ACC112 (cell line): ENCODE results near the gene ZBTB1.

ENCODE experiments used
- H2AFZ ChIP-seq: fragments of 200-600 bp; sonication (generic); one replicate; pipeline ENCODE4 v1.6.0; 2017; ENCODE audit warnings: antibody characterized with exemption, low read length; ENCODE audit not compliant: unreplicated experiment
- H3K27ac ChIP-seq: fragments of 200-600 bp; sonication (generic); 2 replicates; pipeline ENCODE4 v1.5.1; 2014; ENCODE audit warnings: low read depth, mild to moderate bottlenecking, antibody characterized with exemption, low read length, moderate library complexity
- H3K27me3 ChIP-seq: fragments of 200-600 bp; sonication (generic); 2 replicates; pipeline ENCODE4 v1.6.1; 2014; ENCODE audit warnings: mild to moderate bottlenecking, antibody characterized with exemption, low read length, moderate library complexity, mixed read lengths; ENCODE audit not compliant: insufficient read depth
- H3K36me3 ChIP-seq: fragments of 200-600 bp; sonication (generic); 2 replicates; pipeline ENCODE4 v1.6.1; 2016; ENCODE audit warnings: mild to moderate bottlenecking, antibody characterized with exemption, low read length, moderate library complexity, mixed read lengths; ENCODE audit not compliant: insufficient read depth
- H3K4me1 ChIP-seq: fragments of 200-600 bp; sonication (generic); one replicate; pipeline ENCODE4 v1.6.1; 2016; ENCODE audit warnings: low read length, mixed read lengths; ENCODE audit not compliant: insufficient read depth, unreplicated experiment, control insufficient read depth
- H3K4me3 ChIP-seq: fragments of 200-600 bp; sonication (generic); 2 replicates; pipeline ENCODE4 v1.5.1; 2014; ENCODE audit warnings: mild to moderate bottlenecking, low read depth, low read length
- H3K79me2 ChIP-seq: fragments of 200-600 bp; sonication (generic); one replicate; pipeline ENCODE4 v1.6.0; 2016; ENCODE audit warnings: low read length; ENCODE audit not compliant: control insufficient read depth, unreplicated experiment, insufficient read depth

Gene ZBTB1, protein sequence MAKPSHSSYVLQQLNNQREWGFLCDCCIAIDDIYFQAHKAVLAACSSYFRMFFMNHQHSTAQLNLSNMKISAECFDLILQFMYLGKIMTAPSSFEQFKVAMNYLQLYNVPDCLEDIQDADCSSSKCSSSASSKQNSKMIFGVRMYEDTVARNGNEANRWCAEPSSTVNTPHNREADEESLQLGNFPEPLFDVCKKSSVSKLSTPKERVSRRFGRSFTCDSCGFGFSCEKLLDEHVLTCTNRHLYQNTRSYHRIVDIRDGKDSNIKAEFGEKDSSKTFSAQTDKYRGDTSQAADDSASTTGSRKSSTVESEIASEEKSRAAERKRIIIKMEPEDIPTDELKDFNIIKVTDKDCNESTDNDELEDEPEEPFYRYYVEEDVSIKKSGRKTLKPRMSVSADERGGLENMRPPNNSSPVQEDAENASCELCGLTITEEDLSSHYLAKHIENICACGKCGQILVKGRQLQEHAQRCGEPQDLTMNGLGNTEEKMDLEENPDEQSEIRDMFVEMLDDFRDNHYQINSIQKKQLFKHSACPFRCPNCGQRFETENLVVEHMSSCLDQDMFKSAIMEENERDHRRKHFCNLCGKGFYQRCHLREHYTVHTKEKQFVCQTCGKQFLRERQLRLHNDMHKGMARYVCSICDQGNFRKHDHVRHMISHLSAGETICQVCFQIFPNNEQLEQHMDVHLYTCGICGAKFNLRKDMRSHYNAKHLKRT

DNA sequence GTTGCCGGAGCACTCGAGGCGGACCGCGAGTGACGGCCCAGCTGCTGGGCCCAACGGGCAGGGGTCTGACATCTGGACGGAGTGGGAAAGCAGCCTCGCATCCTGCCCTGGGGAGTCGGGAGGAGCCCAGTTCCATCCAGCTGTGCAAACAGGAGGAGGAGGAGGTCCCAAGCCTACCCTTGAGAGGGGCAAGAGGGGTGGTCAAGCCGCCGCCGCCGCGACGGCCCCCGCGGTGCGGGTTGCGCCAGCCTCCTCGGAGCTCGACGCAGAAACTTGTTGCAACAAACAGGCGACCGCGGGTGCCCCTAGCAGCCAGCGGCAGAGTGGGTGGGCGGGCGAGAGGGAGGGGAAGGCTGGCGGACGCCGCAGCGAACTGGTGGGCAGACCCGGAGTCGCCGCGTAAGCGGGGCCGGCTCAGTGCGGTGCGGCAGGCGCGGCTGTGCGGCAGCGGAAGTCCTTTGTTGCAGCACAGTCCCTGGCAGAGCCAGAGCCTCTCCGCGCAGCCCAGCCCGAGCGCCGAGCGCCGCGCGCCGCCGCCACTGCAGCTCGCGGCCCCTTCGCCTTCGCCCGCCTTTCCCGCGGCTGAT is at the start of gene ZBTB1:
TSS of gene ZBTB1 (plus strand) at position 461 of the 587 bp plus-strand sequence. CDS start 16,735 bp downstream, outside the sequence.
- peaks cover 57% of the 10 kb centered on the region for H3K4me1 ChIP-seq
- no peaks in the 10 kb centered on the region for H3K36me3 ChIP-seq
- H3K79me2 ChIP-seq = peaks cover 74% of the 10 kb centered on the region
- H3K27me3 ChIP-seq = no peaks in the 10 kb centered on the region
- H2AFZ ChIP-seq = peak within 1 kb of the TSS; percentile 81
- peak within 1 kb of the TSS; percentile 98 for H3K27ac ChIP-seq
- H3K4me3 ChIP-seq = peak within 1 kb of the TSS; percentile 84

- H3K79me2 ChIP-seq = no peaks in the 10 kb centered on the region
- H3K27ac ChIP-seq = no peak overlapping the region
- H2AFZ ChIP-seq = no peak overlapping the region
- peaks cover 13% of the 10 kb centered on the region; the same call in 1 of the 2 replicates for H3K36me3 ChIP-seq
- no peak overlapping the region for H3K4me3 ChIP-seq
- no peaks in the 10 kb centered on the region for H3K4me1 ChIP-seq
- H3K27me3 ChIP-seq = no peaks in the 10 kb centered on the region
Observed at GRCh38 chr14:64459405-64460136, 45.0 kb upstream of the ZBTB1 start.

DNA sequence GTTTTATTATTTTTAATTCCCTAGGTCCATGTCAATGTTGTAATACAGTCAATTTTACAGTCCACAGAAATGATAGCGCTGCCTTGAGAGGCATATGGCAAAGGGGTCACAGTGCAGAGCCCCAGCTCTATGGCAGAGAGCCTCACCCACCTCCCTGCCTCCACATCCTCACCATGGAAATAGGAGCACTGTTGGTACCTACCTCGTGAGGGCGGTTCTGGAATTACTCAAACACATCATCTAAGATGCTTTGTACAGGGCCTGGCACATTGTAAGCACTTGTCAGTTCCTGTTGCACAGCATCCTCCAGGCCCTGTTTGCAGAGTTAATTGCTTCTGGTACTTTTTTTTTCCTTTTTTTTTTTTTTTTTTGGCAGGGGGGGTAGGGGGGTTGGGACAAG is 43.3 kb upstream of the ZBTB1 start:
- no peak overlapping the region for H2AFZ ChIP-seq
- H3K4me1 ChIP-seq = peaks cover 5% of the 10 kb centered on the region
- no peak overlapping the region for H3K4me3 ChIP-seq
- H3K79me2 ChIP-seq = no peaks in the 10 kb centered on the region
- no peak overlapping the region for H3K27ac ChIP-seq
- H3K36me3 ChIP-seq = peaks cover 13% of the 10 kb centered on the region; the same call in 1 of the 2 replicates
- no peaks in the 10 kb centered on the region for H3K27me3 ChIP-seq

- no peaks in the 10 kb centered on the region for H3K27me3 ChIP-seq
- H3K4me1 ChIP-seq = peaks cover 6% of the 10 kb centered on the region
- H3K4me3 ChIP-seq = no peak overlapping the region
- H3K36me3 ChIP-seq = peaks cover 11% of the 10 kb centered on the region; the same call in 1 of the 2 replicates
- H3K27ac ChIP-seq = no peak overlapping the region
- H2AFZ ChIP-seq = no peak overlapping the region
- no peaks in the 10 kb centered on the region for H3K79me2 ChIP-seq
Observed at GRCh38 chr14:64463195-64463594, 41.4 kb upstream of the ZBTB1 start.

DNA sequence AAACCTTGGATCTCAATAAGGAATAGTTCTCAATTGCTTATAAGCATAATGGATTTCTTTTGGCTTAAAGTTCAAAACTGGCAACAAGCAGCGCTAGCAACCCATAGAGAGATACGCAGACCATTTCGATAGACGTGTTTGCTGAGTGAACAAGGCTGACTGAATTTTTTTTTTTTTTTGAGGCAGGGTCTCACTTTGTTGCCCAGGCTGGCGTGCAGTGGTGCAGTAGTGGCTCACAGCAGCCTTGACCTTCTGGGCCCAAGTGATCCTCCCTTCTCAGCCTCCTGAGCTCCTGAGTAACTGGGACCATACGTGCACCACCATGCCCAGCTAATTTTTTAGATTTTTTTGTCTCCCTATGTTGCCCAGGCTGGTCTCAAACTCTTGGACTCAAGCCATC is 40.7 kb upstream of the ZBTB1 start:
- Histone ChIP-seq H3K36me3 (peaks cover 6% of the 10 kb centered on the region; the same call in 1 of the 2 replicates), H3K79me2 (no peaks in the 10 kb centered on the region), H3K27ac (no peak overlapping the region), H3K4me1 (peaks cover 6% of the 10 kb centered on the region), H3K27me3 (no peaks in the 10 kb centered on the region), H3K4me3 (no peak overlapping the region), H2AFZ (no peak overlapping the region)

- H2AFZ ChIP-seq = peak overlapping the region; percentile 60
- peak overlapping the region; percentile 79 for H3K4me3 ChIP-seq
- H3K4me1 ChIP-seq = peaks cover 6% of the 10 kb centered on the region
- H3K79me2 ChIP-seq = no peaks in the 10 kb centered on the region
- H3K27ac ChIP-seq = no peak overlapping the region
- no peaks in the 10 kb centered on the region for H3K27me3 ChIP-seq
- no peaks in the 10 kb centered on the region for H3K36me3 ChIP-seq
Observed at GRCh38 chr14:64464651-64465050, 39.9 kb upstream of the ZBTB1 start.

DNA sequence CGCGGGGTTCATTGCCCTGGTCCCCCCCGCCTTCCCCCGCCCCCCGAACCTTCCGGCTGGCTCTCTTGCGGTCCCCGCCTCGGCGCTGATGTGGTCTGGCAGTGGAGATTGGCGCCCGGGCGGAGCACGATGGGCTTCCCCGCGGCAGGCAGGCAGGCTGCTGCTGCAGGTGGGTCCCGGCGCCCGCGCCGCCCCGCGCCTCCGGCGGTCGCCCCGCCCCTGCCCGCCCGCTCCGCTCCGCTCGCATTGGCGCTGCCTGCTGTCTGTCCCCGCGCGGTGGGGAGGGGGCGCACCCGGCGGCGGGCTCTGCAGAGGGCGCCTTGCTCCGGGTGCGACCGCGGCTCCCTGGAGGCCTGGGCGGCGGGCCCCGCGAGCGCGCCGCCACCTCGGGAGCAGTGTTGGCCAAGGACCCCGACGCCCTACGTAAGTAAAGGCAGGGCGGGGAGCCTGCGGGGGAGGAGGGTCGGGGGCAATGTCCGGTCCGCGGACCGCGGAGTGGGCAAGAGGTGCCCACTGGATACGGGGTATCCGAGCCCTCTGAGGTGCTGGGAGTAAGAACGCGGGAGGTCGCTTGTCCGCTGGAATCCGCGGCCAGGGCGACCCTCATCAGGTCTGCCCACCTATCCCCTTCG is 39.3 kb upstream of the ZBTB1 start, which contains the start of gene AKAP5:
TSS of gene AKAP5 (plus strand) at position 309 of the 632 bp plus-strand sequence. CDS start 2,896 bp downstream, outside the sequence.
- Histone ChIP-seq H3K36me3 (no peaks in the 10 kb centered on the region), H3K27me3 (no peaks in the 10 kb centered on the region), H3K79me2 (no peaks in the 10 kb centered on the region), H3K27ac (no peak within 1 kb of the TSS), H3K4me3 (peak within 1 kb of the TSS; percentile 79), H3K4me1 (peaks cover 6% of the 10 kb centered on the region), H2AFZ (peak within 1 kb of the TSS; percentile 60)

GRCh38 chr14:64465831-64466554 is 38.6 kb upstream of the ZBTB1 start:
- H3K27ac ChIP-seq = no peak overlapping the region
- H2AFZ ChIP-seq = peak overlapping the region; percentile 45
- H3K4me3 ChIP-seq = peak overlapping the region; percentile 79
- no peaks in the 10 kb centered on the region for H3K27me3 ChIP-seq
- H3K36me3 ChIP-seq = no peaks in the 10 kb centered on the region
- peaks cover 6% of the 10 kb centered on the region for H3K4me1 ChIP-seq
- no peaks in the 10 kb centered on the region for H3K79me2 ChIP-seq

- Histone ChIP-seq H3K79me2 (no peaks in the 10 kb centered on the region), H3K27ac (no peak overlapping the region), H3K4me1 (peaks cover 6% of the 10 kb centered on the region), H3K36me3 (no peaks in the 10 kb centered on the region), H2AFZ (no peak overlapping the region), H3K4me3 (no peak overlapping the region), H3K27me3 (no peaks in the 10 kb centered on the region)
Observed at GRCh38 chr14:64467101-64467500, 37.5 kb upstream of the ZBTB1 start.
